Right lobe of liver (tissue), 4 donors: Measurements from ENCODE around the gene PTGES2.

Source experiments
- POLR2A ChIP-seq: fragments of 450-650 bp; IDR thresholded peaks from one replicate; pipeline ENCODE4 v1.6.1; 2017; ENCODE audit warnings: antibody characterized with exemption, mild to moderate bottlenecking
- TF ChIP-seq, protein P1 (sequence below), 4 donors: fragments of 200-600 bp in 3 of 4; fragments of 450-650 bp in 1 of 4; IDR thresholded peaks; one replicate each; pipeline versions ENCODE4 v1.5.1 to v1.8.0; 2016 to 2022; ENCODE audit warnings: antibody characterized with exemption in 4 of 4, mild to moderate bottlenecking in 2 of 4
- donor health status: DM: no; HTN: no; CAD: no.
- donor health status: DM: no; HTN: no; CAD: no.
- donor health status: DM: no; HTN: yes; CAD: no.

DNA sequence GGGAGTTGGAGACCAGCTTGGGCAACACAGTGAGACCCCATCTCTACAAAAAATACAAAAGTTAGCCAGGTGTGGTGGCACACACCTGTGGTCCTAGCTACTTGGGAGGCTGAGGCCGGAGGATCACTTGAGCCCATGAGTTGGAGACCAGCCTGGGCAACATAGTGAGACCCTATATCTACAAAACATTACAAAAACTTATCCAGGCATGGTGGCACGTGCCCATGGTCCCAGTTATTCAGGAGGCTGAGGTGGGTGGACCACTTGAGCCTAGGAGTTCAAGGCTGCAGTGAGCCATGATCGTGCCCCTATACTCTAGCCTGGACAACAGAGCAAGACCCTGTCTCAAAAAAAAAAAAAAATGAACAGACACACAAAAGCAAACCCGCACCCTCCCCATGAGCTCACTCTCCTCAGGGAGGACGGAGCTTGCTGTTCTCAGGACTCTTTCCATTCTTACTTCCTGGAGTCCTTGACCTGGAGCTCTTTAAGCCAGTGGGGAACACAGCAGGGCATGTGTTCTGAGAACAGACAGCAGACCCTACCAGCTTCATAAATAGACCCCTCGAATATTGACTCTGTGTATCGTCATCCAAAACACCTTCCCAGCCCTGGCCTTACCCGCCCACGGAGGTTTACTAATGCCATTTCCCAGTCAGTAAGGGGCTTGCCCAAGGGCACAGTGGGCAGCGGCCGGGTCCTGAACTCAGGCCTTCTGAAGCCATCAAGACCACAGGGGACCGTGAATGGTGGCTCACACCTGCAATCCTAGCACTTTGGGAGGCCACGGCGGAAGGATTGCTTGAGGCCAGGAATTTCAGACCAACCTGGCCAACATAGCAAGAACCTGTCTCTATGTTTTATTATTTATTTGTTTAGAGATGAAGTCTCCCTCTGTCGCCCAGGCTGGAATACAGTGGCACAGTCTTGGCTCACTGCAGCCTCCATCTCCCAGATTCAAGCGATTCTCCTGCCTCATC, 11.1 kb downstream of the PTGES2 start:
- TF ChIP-seq, protein P1, sequence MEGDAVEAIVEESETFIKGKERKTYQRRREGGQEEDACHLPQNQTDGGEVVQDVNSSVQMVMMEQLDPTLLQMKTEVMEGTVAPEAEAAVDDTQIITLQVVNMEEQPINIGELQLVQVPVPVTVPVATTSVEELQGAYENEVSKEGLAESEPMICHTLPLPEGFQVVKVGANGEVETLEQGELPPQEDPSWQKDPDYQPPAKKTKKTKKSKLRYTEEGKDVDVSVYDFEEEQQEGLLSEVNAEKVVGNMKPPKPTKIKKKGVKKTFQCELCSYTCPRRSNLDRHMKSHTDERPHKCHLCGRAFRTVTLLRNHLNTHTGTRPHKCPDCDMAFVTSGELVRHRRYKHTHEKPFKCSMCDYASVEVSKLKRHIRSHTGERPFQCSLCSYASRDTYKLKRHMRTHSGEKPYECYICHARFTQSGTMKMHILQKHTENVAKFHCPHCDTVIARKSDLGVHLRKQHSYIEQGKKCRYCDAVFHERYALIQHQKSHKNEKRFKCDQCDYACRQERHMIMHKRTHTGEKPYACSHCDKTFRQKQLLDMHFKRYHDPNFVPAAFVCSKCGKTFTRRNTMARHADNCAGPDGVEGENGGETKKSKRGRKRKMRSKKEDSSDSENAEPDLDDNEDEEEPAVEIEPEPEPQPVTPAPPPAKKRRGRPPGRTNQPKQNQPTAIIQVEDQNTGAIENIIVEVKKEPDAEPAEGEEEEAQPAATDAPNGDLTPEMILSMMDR (IDR thresholded peaks at IDR 0.05) = no peak
- no peak for TF ChIP-seq POLR2A
